ENCODE results near the gene RDH13.
"Not testable (repeated sequence)": the region's sequence is repeated elsewhere in the genome, so short reads cannot be mapped to it uniquely, and the experiment has no call there.

RDH13 gene

GRCh38 chr19:55044286-55044685, 18.7 kb downstream of the RDH13 start:
- DNase-seq, result no peak

- DNase-seq, result no peak
These were observed 20.3 kb downstream of the RDH13 start for GRCh38 chr19:55042688-55043087.

- no peak for DNase-seq
These were observed 20.6 kb downstream of the RDH13 start for GRCh38 chr19:55042344-55042678.

DNA sequence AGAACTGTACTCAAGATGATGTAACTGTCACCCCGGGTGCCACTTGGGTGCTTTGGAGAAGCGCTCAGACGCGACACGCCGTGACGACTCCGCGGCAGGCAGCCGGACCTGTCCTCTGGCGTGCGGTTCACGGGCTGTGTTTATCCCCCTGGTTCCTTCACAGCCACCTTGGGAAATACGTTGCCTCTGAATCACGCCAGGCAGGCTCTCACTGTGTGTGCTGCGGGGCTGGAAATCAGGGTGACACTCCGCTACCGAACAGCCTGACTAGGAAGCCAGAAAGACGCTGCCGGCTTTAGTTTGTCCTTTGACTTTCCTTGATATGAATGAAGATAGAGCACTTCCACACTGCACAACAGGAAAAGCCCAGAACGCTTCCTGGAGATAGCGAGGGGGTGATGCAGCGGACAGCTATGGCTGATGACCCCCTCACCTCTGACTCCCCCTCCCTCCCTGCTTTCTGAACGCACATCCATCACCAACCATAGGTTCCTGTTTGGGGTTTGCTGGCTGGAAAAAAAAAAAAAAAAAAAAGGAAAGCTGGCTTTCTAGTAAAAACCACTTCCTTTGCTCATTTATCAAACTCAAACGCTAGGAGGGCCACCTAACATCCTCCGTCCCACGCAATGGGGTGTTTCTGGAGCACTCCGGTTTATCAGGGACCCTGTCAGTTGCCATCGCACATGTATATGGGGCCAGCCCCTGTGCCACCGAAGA, 21.2 kb downstream of the RDH13 start:
- no peak for DNase-seq

- no peak for DNase-seq
These were observed 21.7 kb downstream of the RDH13 start for GRCh38 chr19:55041244-55041626.

DNA sequence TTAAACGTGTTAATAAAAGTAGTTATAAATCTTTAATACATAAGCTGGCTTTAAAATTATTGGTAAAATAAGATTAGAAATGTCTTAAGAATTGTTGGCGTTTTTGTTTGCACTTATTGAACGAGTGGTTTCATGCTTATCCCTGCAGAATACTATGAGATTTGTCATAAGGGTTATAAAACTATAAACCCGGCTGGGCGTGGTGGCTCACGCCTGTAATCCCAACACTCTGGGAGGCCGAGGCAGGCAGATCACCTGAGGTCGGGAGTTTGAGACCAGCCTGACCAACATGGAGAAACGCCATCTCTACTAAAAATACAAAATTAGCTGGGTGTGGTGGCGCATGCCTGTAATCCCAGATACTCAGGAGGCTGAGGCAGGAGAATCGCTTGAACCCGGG, 22.3 kb downstream of the RDH13 start:
- not testable (repeated sequence) for DNase-seq

DNA sequence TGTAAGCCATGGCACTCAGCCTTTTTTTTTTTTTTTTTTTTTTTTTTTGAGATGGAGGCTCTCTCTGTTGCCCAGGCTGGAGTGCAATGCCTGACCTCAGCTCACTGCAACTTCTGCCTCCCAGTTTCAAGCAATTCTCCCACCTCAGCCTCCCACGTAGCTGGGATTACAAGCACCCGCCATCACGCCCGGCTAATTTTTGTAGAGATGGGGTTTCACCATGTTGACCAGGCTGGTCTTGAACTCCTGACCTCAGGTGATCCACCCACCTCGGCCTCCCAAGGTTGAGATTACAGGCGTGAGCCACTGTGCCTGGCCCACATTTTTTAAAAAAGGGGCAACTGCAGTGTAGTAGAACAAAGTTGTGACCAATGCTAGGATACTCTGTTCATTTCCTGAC, 25.3 kb downstream of the RDH13 start:
- DNase-seq, result not testable (repeated sequence)

DNA sequence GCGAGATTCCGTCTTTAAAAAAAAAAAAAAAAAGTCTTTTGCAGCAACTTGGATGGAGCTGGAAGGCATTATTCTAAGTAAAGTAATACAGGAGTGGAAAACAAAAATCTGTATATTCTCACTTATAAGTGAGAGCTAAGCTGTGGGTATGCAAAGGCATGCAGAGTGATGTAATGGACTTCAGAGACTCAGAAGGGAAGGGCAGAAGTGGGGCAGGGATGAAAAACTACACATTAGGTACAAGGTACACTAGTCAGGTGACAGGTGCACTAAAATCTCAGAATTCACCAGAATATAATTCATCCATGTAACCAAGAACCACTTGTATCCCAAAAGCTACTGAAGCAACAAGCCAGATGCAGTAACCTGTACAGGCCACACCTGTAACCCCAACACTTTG, 26.9 kb downstream of the RDH13 start:
- DNase-seq, result no peak

DNA sequence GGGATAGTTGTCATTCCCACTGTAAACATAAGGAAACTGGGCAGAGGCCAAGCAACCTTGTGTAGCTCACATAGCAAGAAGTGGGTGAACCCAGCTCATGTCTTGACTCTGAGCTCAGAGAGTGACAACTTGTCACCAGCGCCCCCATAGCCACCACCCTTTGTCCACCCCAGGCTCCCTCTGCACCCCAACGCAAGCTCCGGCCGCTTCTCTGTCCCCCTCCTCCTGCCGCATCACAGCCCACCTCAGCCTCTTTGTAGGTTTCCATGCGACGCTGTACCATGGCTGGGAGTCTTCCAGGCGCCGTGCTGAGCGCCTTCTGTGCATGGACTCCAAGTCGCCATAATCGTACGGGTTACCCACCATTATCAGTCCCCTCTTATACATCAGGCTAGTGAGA, 28.2 kb downstream of the RDH13 start:
- DNase-seq, result no peak

GRCh38 chr19:55032976-55033643, 29.8 kb downstream of the RDH13 start:
- DNase-seq, result not testable (repeated sequence)

- no peak for DNase-seq
These were observed 30.7 kb downstream of the RDH13 start for GRCh38 chr19:55032170-55032800.

DNA sequence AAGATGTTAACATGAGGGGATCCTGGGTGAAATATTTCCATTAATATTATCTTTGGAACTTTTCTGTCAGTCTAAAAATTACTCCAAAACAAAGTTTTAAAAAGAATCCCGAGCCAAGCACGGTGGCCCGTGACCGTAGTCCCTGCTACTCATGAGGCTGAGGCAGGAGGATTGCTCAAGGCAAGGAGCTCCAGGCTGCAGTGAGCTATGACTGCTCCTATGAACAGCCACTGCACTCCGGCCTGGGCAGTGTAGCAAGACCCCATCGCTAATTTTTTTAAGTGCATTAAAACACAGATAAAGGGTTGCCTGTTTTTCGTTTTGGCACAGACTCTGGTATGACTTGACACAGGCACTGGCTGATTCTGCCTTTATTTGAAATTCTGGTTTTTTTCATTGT, 31.8 kb downstream of the RDH13 start:
- DNase-seq, result no peak

GRCh38 chr19:55028757-55029156, 34.2 kb downstream of the RDH13 start:
- no peak for DNase-seq

DNA sequence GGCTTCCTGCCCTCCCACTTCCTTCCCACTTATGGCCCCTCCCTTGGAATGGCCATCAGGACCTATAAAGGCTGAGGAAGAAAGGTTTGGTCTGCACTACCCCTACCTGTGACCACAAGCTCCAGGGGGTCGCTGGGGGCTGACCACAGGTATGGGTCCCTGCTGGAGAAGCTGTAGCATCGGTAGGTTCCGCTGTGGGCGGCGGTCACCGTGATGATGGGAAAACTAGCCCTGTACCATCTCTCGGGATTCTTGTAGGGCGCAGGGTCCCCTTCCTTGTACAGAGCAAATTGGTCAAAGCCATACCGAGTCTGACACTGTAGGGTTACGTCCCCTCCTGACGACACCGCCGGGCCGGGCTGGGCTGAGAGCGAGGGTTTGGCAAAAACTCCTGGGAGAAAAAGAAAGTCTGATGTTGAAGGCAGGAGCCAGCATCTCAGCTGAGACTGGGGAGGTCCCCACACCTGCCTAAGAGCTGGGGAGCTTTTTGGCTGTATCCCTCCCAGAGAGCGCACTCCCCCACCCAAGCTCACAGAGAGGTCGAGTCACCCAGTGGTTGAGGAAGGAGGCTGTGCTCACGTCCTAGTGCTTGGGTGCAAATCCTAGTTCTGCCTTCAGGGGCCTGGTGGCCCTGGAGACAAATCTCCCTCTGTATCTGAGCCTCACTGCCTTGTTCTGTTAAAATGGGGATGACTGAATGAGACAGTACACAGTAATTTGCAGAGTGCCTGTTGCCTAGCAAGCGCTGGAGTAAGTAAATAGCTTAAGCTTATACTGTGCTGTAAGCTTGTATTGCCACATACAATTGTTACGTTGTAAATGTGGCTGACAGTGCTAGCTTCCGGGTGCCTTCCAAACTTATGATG, 35.2 kb downstream of the RDH13 start:
- no peak for DNase-seq

GRCh38 chr19:55027140-55027471, 35.8 kb downstream of the RDH13 start:
- not testable (repeated sequence) for DNase-seq

GRCh38 chr19:55024111-55024510, 38.8 kb downstream of the RDH13 start:
- no peak for DNase-seq

GRCh38 chr19:55020351-55020750, 42.6 kb downstream of the RDH13 start:
- not testable (repeated sequence) for DNase-seq

DNA sequence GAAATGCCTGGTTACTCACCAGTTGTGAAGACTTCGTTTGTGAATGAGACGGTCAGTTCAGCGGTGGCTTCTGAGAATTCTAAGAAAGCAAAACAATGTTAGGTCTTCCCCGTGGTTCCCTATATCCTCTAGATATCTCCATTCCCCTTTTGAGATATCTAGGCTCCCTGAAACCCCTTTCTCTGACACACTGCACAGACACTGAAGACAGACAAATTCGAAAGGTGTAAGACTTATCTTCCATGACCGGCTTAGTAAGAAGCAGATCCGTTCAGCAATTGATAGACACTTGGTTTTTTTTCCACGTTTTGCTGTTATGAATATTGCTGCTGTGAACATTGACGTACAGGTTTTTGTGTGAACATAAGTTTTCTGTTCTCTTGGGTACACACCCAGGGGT, 44.3 kb downstream of the RDH13 start:
- DNase-seq, result no peak

- DNase-seq, result no peak
These were observed 44.7 kb downstream of the RDH13 start for GRCh38 chr19:55018216-55018615.

GRCh38 chr19:55016017-55016416, 46.9 kb downstream of the RDH13 start:
- DNase-seq, result no peak

GRCh38 chr19:55015126-55015525, 47.8 kb downstream of the RDH13 start:
- no peak for DNase-seq

DNA sequence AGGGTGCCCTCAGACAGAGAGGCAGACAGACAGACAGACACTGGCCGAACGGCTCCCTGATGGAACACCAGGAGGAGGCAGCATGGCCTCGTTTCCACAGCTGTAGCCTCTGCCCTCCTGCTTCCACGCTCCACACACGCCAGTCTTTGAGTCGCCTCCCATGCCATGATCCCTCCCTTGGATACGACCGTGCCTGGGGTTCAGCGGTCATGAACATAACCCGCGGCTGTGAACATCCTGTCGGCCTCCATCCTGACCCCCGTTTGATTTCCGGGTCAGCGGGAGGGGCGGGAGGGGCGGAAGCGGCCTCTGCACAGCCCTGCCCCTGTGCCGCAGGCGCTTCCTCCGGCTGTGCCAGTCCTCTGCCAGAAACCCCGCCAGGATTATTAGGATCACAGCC, 48.2 kb downstream of the RDH13 start:
- DNase-seq, result no peak

DNA sequence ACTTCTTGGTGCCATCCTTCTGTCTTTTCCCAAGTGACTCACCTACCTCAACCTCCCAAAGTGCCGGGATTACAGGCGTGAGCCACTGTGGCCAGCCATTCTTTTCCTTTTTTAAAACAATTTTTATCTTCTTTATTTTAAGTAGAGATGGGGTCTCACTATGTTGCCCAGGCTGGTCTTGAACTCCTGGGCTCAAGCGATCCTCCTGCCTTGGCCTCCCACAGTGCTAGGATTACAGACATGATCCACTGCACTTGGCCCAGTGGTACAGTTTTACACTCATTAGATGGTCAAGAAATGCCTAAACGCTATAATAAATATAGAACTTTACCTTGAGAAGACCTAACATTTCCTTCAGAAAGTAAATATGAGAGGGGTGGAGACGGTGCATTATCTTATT, 49.4 kb downstream of the RDH13 start:
- no peak for DNase-seq

DNA sequence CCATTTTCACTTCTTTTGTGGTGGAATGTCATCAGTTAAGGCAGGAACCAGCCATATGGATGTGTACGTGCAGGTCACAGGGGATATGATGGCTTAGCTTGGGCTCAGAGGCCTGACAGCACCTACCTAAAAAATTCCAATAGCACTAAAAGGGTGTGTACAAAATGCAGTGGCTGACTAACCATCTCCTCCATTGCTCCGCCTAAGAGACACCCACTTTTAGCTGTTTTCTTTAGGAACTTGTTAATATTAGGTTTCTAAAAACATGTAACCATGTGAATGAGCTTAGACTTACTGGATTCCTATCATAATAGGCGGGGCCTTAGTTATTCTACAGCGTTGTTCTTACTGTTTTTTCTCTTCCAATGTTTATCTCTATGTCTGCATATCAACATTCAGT, 50.6 kb downstream of the RDH13 start:
- no peak for DNase-seq
